Measurements from ENCODE around the gene GRIN3A.

GRIN3A gene

GRCh38 chr9:101764472-101764871 lies 26.0 kb upstream of the GRIN3A start:
- H3K9me3 ChIP-seq (ENCODE audit: insufficient read depth, low read length), result no peaks in the 10 kb centered on the region
- no peaks in the 10 kb centered on the region for H3K79me2 ChIP-seq (ENCODE audit: insufficient read depth, low read length)
- no peaks in the 10 kb centered on the region for H4K20me1 ChIP-seq (ENCODE audit: low read depth, low read length)
- no peak overlapping the region for H3K9ac ChIP-seq (ENCODE audit: low read length)
- no peaks in the 10 kb centered on the region for H3K27me3 ChIP-seq (ENCODE audit: low read length)
- no peaks in the 10 kb centered on the region for H3F3A ChIP-seq (ENCODE audit: insufficient read depth)
- H3K4me3 ChIP-seq (ENCODE audit: insufficient read depth, low read length, poor library complexity, severe bottlenecking), result no peak overlapping the region
- no peak overlapping the region for H3K4me2 ChIP-seq (ENCODE audit: low read depth, low read length, poor library complexity, severe bottlenecking)
- H2AFZ ChIP-seq (ENCODE audit: low read depth, low read length, severe bottlenecking), result no peak overlapping the region
- H3K36me3 ChIP-seq (ENCODE audit: low read length), result no peaks in the 10 kb centered on the region
- H3K27ac ChIP-seq (ENCODE audit: low read depth, low read length), result no peak overlapping the region
- TF ChIP-seq CTCF (IDR thresholded peaks at IDR 0.05; ENCODE audit: insufficient read depth, low read length, poor library complexity, severe bottlenecking), result no peak
- TF ChIP-seq EZH2phosphoT487 (conservative IDR thresholded peaks at IDR 0.05; ENCODE audit: low read length), result no peak
- H3K9me2 ChIP-seq (replicated peaks; ENCODE audit: insufficient read depth, low read length), result no peaks in the 10 kb centered on the region

- no peaks in the 10 kb centered on the region for H3K27me3 ChIP-seq (ENCODE audit: low read length)
- H2AFZ ChIP-seq (ENCODE audit: low read depth, low read length, severe bottlenecking), result no peak overlapping the region
- TF ChIP-seq EZH2phosphoT487 (conservative IDR thresholded peaks at IDR 0.05; ENCODE audit: low read length) (no peak), CTCF (IDR thresholded peaks at IDR 0.05; ENCODE audit: insufficient read depth, low read length, poor library complexity, severe bottlenecking) (no peak)
- no peak overlapping the region for H3K9ac ChIP-seq (ENCODE audit: low read length)
- no peaks in the 10 kb centered on the region for H3K9me3 ChIP-seq (ENCODE audit: insufficient read depth, low read length)
- H4K20me1 ChIP-seq (ENCODE audit: low read depth, low read length), result no peaks in the 10 kb centered on the region
- H3K4me3 ChIP-seq (ENCODE audit: insufficient read depth, low read length, poor library complexity, severe bottlenecking), result no peak overlapping the region
- no peaks in the 10 kb centered on the region for H3K36me3 ChIP-seq (ENCODE audit: low read length)
- no peaks in the 10 kb centered on the region for H3K9me2 ChIP-seq (replicated peaks; ENCODE audit: insufficient read depth, low read length)
- no peak overlapping the region for H3K27ac ChIP-seq (ENCODE audit: low read depth, low read length)
- H3F3A ChIP-seq (ENCODE audit: insufficient read depth), result no peaks in the 10 kb centered on the region
- H3K4me2 ChIP-seq (ENCODE audit: low read depth, low read length, poor library complexity, severe bottlenecking), result no peak overlapping the region
- H3K79me2 ChIP-seq (ENCODE audit: insufficient read depth, low read length), result no peaks in the 10 kb centered on the region
These were observed 20.0 kb upstream of the GRIN3A start for GRCh38 chr9:101758304-101758930.

- Histone ChIP-seq H3K36me3 (ENCODE audit: low read length) (no peaks in the 10 kb centered on the region), H3K9me2 (replicated peaks; ENCODE audit: insufficient read depth, low read length) (no peaks in the 10 kb centered on the region), H2AFZ (ENCODE audit: low read depth, low read length, severe bottlenecking) (no peak overlapping the region), H3K4me3 (ENCODE audit: insufficient read depth, low read length, poor library complexity, severe bottlenecking) (no peak overlapping the region), H3K27ac (ENCODE audit: low read depth, low read length) (no peak overlapping the region), H3K9ac (ENCODE audit: low read length) (no peak overlapping the region), H4K20me1 (ENCODE audit: low read depth, low read length) (no peaks in the 10 kb centered on the region), H3K4me2 (ENCODE audit: low read depth, low read length, poor library complexity, severe bottlenecking) (no peak overlapping the region), H3F3A (ENCODE audit: insufficient read depth) (no peaks in the 10 kb centered on the region), H3K79me2 (ENCODE audit: insufficient read depth, low read length) (no peaks in the 10 kb centered on the region), H3K27me3 (ENCODE audit: low read length) (no peaks in the 10 kb centered on the region), H3K9me3 (ENCODE audit: insufficient read depth, low read length) (no peaks in the 10 kb centered on the region)
- no peak for TF ChIP-seq EZH2phosphoT487 (conservative IDR thresholded peaks at IDR 0.05; ENCODE audit: low read length)
- no peak for TF ChIP-seq CTCF (IDR thresholded peaks at IDR 0.05; ENCODE audit: insufficient read depth, low read length, poor library complexity, severe bottlenecking)
These were observed 15.3 kb upstream of the GRIN3A start for GRCh38 chr9:101753716-101754115.
